ENCODE results near the gene PPP6C. TPM values are rescaled to one million over a fixed set of nuclear protein-coding genes. Genes with fewer than 3 reads are reported as not detected.
A peak's percentile ranks its signal among the peaks of the same experiment; 100 is the strongest.

Gene PPP6C
- total and polyA plus RNA-seq, 2 donors (not counting 3 experiments of a cell fraction or from before 2014, with no cell fraction given), result 19.3 to 42.6 TPM

DNA sequence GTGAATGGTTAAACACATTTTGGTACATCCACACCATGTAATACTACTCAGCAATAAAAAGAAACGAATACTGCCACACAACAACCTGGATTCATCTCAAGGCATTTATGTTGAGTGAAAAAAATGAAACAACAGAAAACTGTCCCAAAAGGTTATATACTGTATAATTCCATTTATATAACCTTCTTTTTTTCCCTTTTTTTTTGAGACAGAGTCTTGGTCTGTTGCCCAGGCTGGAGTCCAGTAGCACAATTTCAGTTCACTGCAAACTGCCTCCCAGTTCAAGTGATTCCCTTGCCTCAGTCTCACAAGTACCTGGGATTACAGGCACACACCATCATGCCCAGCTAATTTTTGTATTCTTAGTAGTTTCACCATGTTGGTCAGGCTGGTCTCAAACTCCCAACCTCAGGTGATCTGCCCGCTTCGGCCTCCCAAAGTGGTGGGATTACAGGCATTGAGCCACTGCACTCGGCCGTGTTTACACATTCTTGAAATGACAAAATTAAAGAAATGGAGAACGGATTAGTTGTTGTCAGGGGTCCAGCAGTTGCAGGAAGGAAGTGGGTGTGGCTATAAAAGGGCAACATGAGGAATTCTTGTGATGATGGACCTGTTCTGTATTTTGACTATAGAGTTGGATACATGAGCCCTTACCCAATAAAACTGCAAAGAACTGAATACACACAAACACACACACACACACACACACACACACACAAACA lies 17.4 kb downstream of the PPP6C start:
- BruUV-seq (replicated peaks), result no TSS peak
- TF ChIP-seq POLR2A (IDR thresholded peaks at IDR 0.05; ENCODE audit: low read depth, low read length), result no peak
- TF ChIP-seq MYC (IDR thresholded peaks at IDR 0.05; ENCODE audit: low read depth, low read length), result no peak
- TF ChIP-seq, protein P1, sequence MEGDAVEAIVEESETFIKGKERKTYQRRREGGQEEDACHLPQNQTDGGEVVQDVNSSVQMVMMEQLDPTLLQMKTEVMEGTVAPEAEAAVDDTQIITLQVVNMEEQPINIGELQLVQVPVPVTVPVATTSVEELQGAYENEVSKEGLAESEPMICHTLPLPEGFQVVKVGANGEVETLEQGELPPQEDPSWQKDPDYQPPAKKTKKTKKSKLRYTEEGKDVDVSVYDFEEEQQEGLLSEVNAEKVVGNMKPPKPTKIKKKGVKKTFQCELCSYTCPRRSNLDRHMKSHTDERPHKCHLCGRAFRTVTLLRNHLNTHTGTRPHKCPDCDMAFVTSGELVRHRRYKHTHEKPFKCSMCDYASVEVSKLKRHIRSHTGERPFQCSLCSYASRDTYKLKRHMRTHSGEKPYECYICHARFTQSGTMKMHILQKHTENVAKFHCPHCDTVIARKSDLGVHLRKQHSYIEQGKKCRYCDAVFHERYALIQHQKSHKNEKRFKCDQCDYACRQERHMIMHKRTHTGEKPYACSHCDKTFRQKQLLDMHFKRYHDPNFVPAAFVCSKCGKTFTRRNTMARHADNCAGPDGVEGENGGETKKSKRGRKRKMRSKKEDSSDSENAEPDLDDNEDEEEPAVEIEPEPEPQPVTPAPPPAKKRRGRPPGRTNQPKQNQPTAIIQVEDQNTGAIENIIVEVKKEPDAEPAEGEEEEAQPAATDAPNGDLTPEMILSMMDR (IDR thresholded peaks at IDR 0.05; ENCODE audit: extremely low read depth in 1 of 2, insufficient read depth in 1 of 2, low read depth in 1 of 2, low read length in 2 of 2), result no peak
- no peak for TF ChIP-seq GATA2 (IDR thresholded peaks at IDR 0.05; ENCODE audit: insufficient read depth, insufficient read length, low read depth, low read length)
- no peak for TF ChIP-seq POLR2AphosphoS5 (IDR thresholded peaks at IDR 0.05; ENCODE audit: insufficient read depth, low read depth, low read length)
- TF ChIP-seq JUN (IDR thresholded peaks at IDR 0.05; ENCODE audit: borderline replicate concordance, insufficient read depth, insufficient read length, low read depth), result no peak
- TF ChIP-seq, protein P2, sequence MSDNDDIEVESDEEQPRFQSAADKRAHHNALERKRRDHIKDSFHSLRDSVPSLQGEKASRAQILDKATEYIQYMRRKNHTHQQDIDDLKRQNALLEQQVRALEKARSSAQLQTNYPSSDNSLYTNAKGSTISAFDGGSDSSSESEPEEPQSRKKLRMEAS (IDR thresholded peaks at IDR 0.05; ENCODE audit: insufficient read depth, insufficient read length), result no peak
- no peak for TF ChIP-seq EZH2 (IDR thresholded peaks at IDR 0.05; ENCODE audit: borderline replicate concordance, low read depth, low read length, severe bottlenecking)
- no peak for TF ChIP-seq FOS (IDR thresholded peaks at IDR 0.05; ENCODE audit: borderline replicate concordance, insufficient read depth, low read length)
- DNase-seq (ENCODE audit: low read depth, low spot score) (peak; percentile 72), FAIRE-seq (peak; percentile 88)
- Histone ChIP-seq H2AFZ (ENCODE audit: low read depth, low read length) (no peak overlapping the region), H3K27ac (ENCODE audit: insufficient read depth, low read depth, low read length) (peak overlapping the region; percentile 8), H3K36me3 (ENCODE audit: control insufficient read depth in 2 of 2, extremely low read depth in 1 of 2, insufficient read depth in 2 of 2, low read length in 2 of 2) (peaks cover 0 to 2% of the 10 kb centered on the region in 2 experiments), H3K4me2 (ENCODE audit: insufficient read depth, low read length) (peak overlapping the region; percentile 20), H3K9me1 (replicated peaks; ENCODE audit: control insufficient read depth, extremely low read depth, insufficient read depth, low read length) (no peaks in the 10 kb centered on the region), H3K9ac (replicated peaks; ENCODE audit: extremely low read depth, insufficient read depth, low read length) (no peak overlapping the region), H3K79me2 (ENCODE audit: control insufficient read depth, insufficient read depth, low read length) (peaks cover 49% of the 10 kb centered on the region), H3K9me3 (replicated peaks; ENCODE audit: control insufficient read depth, insufficient read depth, low read length) (no peaks in the 10 kb centered on the region), H3K4me3 (replicated peaks in 1 of 3; ENCODE audit: insufficient read depth in 1 of 3, low read depth in 1 of 3, low read length in 3 of 3) (peak overlapping the region in 1 of 3 experiments; percentile 27), H4K20me1 (replicated peaks; ENCODE audit: control insufficient read depth, extremely low read depth, insufficient read depth, low read length) (no peaks in the 10 kb centered on the region), H3K27me3 (ENCODE audit: control insufficient read depth in 2 of 2, insufficient read depth in 2 of 2, low read length in 2 of 2) (no peaks in the 10 kb centered on the region), H3K4me1 (ENCODE audit: control insufficient read depth, extremely low read depth, insufficient read depth, low read length) (peaks cover 10% of the 10 kb centered on the region)
- ChIA-PET POLR2A (interaction anchor here (0.7 kb wide), 1 partner anchor 89 kb away, joined by 4 read pairs; no protein-coding TSS in a partner anchor), CTCF (no interaction called here)
- dilution Hi-C loops (cut with MboI; ENCODE audit: extremely low pct_ligation_motif_present, low sequenced_read_pairs), result no loop called here
- intact Hi-C loops (cut with micrococcal nuclease), result no loop called here
